HPDE6-E6E7 (cell line): ENCODE measurements around the gene MAP2K4.
A peak's percentile ranks its signal among the peaks of the same experiment; 100 is the strongest.

Experiments used
- DNase-seq: peaks from one replicate; pipeline ENCODE4 v3.0.0; 2011; ENCODE audit warnings: missing footprints; ENCODE audit errors: extremely low spot score

The MAP2K4 gene

GRCh38 chr17:12037970-12038369, 17.3 kb downstream of the MAP2K4 start:
- no peak for DNase-seq

DNA sequence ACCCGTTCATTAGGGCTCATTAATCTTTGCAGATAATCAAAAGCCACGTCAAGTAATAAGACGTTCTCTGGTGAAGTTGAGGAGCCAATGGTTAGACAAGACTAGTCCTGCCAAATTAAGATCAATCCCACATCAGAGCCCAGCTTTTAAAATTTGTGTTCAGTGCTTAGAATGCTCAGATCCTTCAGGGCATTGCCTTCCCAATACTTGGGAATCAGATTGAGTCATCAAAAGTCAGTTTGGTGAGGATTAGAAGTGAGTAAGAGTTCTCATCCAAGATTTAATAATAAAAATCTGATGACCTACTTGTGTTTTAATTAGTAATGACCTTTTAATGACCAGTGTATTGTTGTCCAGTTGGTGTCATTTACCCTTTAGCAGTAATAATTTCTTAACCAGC, 19.8 kb downstream of the MAP2K4 start:
- no peak for DNase-seq

DNA sequence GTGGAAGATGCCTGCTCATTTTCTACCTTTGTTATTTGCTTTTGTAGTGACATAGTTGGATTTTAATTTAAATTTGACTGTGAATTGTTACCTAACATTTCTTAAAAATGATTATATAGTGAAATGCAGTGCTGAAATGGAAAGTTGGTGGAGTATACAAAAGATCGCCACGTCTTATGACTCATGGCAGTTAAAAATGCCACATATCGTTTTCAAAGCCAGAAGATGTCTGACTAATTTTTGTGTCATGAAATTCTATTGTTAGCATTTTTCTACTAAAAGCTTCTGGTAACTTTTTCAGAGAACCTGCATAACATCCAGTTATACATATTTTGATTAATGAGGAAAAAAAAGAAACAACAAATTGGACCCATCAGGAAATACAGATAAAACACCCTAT, 20.6 kb downstream of the MAP2K4 start:
- peak; percentile 47 for DNase-seq

DNA sequence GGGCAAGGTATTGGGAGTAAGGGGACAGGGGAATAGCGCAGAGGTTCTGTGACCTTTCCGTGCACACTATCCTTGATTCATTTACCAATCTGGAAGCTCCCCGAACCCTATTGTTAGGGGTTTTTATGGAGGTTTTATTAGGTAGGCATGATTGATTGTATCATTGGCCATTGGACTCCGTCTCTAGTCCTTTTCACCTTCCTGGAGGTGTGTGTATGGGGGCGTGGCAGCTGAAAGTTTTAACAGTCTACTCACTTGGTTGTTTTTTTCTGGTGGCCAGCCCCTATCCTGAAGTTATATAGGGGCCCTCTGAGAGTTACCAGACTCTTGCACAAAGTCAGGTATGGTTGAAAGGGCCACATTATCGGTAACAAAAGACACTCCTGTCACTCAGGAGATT, 23.0 kb downstream of the MAP2K4 start:
- DNase-seq, result no peak

DNA sequence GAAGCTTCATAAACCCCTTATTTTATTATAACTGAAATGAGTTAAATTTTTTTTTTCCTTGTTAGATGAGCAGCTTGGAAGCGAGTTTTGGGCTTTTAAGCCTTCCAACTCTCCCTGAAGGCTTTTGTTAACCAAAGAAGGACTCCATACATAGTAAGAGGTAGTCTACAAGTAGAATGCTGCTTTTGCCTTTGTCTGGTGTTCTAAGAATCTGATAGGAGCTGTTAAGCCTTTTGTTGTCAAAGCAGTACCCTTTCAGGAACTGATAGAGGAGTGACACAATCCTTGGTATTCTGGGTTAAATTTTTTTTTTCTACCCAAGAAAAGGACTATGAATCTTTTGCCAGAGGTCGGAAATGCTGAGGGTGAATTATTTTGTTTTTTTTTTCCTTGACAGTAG, 26.1 kb downstream of the MAP2K4 start:
- no peak for DNase-seq

- no peak for DNase-seq
Observed at GRCh38 chr17:12047681-12048376, 27.2 kb downstream of the MAP2K4 start.

GRCh38 chr17:12048843-12049473, 28.3 kb downstream of the MAP2K4 start:
- DNase-seq, result no peak

DNA sequence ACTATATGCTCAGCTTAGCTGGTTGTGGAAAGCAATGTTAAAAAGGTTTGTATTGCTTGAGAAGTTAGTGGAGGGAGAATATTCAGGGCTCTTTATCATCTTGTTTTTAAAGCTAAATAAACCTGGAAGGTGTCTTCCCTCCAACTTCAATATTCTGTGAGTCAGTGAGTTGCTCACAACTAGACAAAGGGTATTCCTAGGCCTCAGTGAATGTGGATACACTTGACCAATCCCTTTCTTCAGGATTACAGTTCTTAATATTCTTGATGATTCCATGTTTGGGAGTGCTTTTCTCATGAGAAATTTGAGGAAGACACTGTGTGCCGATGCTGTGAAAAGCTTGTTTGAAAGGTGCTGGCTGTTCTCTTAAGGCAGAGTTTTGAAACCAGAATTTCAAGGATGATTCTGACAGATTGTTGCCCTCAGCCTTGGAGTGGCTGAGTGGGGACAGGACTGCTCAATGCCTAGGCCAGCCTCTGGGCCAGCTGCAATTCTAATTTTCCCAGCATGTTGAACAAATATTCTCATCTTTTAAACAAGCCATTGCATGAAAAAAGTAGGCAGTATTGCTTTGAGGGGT, 30.1 kb downstream of the MAP2K4 start:
- DNase-seq, result no peak

GRCh38 chr17:12053552-12053951, 32.9 kb downstream of the MAP2K4 start:
- DNase-seq, result no peak

DNA sequence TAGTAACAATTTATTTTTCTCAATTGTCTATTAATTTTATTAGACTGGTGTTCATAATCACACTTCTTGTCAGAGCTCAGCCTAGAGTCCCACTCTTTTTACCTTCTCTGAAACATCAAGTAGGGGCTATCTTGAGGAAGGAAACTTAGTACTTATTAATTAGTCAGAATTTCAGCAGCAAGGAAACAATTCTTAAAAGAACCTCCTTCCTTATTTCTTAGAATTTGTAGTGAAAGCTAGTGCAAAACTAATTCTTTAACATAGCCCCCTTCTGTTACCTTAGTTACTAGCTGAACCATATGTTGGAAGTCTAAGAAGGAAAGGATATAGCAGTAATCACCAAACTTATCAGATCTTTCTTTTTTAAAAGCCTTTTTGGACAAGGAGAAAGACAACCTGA, 35.2 kb downstream of the MAP2K4 start:
- DNase-seq, result no peak

- DNase-seq, result no peak
Observed at GRCh38 chr17:12057520-12057919, 36.8 kb downstream of the MAP2K4 start.

- no peak for DNase-seq
Observed at GRCh38 chr17:12058535-12058934, 37.9 kb downstream of the MAP2K4 start.

GRCh38 chr17:12062249-12062648, 41.6 kb downstream of the MAP2K4 start:
- DNase-seq, result no peak

GRCh38 chr17:12064395-12064794, 43.7 kb downstream of the MAP2K4 start:
- no peak for DNase-seq

DNA sequence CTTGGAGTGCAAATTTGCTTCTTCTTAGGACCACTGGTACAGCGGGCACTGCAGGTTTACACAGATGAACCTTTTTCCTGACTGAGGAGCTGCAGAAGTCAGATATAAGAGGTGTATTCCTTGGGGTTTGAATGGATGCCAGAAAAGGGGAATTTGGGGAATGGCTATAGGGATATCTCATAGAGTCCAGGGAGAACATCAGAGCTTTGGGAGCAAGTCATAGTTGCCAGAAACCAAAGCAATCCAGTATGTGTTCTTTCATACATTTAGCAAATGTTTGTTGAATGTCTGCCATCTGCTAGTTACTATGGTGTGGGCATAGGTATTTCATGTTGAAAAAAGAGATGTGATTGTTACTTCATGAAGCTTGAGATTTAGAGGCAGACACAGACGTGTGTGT, 46.8 kb downstream of the MAP2K4 start:
- DNase-seq, result no peak

DNA sequence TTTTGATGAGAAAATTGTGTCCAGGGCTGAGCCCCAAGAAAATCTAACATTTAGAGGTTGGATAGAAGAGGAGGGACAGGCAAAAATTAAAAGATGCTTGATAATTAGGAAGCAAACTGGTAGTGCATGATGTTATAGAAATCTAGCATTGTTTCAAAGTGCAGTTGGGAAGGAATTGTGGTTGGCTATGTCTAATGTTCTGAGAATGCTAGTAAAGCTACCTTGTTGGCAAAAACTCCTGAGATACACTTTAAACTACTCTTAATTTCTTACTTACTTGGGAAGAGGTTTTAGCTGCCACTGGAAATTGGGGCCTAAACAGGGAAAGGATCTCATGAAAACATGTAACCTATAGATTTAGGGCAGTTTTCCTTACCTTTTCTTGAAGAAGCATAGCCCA, 48.3 kb downstream of the MAP2K4 start:
- no peak for DNase-seq

- no peak for DNase-seq
Observed at GRCh38 chr17:12070561-12070960, 49.9 kb downstream of the MAP2K4 start.

- DNase-seq, result no peak
Observed at GRCh38 chr17:12074346-12074745, 53.7 kb downstream of the MAP2K4 start.

GRCh38 chr17:12077773-12078172, 57.1 kb downstream of the MAP2K4 start:
- DNase-seq, result no peak

DNA sequence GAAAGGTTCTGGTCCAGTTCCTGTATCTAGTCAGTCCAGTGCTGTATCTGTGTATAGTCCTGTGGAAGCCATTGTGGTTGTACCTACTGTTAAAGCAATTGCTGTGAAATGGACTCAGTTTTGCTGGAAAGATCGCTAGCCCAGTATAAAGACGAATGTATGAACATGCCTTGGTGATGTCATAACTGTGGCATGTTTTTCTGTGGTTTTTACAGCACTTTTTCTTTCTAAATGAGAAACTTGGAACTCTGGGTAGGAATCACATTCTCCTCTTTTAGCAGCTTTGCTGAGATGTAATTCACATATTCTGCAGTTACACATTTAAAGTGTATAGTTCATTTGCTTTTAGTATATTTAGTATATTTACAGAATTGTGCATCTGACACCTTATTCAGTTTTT, 58.1 kb downstream of the MAP2K4 start:
- DNase-seq, result peak; percentile 5

- DNase-seq, result no peak
Observed at GRCh38 chr17:12081720-12082119, 61.0 kb downstream of the MAP2K4 start.

GRCh38 chr17:12085076-12085949, 64.6 kb downstream of the MAP2K4 start:
- no peak for DNase-seq
